Naive B cell (primary cell): ENCODE measurements around the gene CHST11. TPM values are rescaled to one million over a fixed set of nuclear protein-coding genes. Genes with fewer than 3 reads are reported as not detected.
A peak's percentile ranks its signal among the peaks of the same experiment; 100 is the strongest.

Source experiments
- ATAC-seq, 2 donors: fragments of 150-1000 bp; cut with Tn5 transposase; 2 replicates each; pipeline ENCODE4 v1.10.0; 2021; ENCODE audit warnings: low read depth in 2 of 2, mild to moderate bottlenecking in 2 of 2, moderate library complexity in 2 of 2
- DNase-seq: peaks from one replicate; pipeline ENCODE4 v3.0.0; 2022
- H3K27ac Mint-ChIP-seq, 6 donors: one replicate each; pipeline ENCODE4 v1.8.0; 2020 to 2022; ENCODE audit warnings: mild to moderate bottlenecking in 6 of 6, mixed read lengths in 6 of 6, moderate library complexity in 5 of 6, inconsistent platforms in 2 of 6
- H3K27me3 Mint-ChIP-seq, 3 donors: one replicate each; pipeline ENCODE4 v1.8.0; 2021 to 2022; ENCODE audit warnings: mixed read lengths in 3 of 3, mild to moderate bottlenecking in 1 of 3
- H3K36me3 Mint-ChIP-seq, 2 donors: one replicate each; pipeline ENCODE4 v1.8.0; 2020 to 2022; ENCODE audit warnings: mixed read lengths in 2 of 2, inconsistent platforms in 1 of 2, mild to moderate bottlenecking in 1 of 2
- H3K4me1 Mint-ChIP-seq, 3 donors: one replicate each; pipeline ENCODE4 v1.8.0; 2020 to 2022; ENCODE audit warnings: mixed read lengths in 3 of 3, inconsistent platforms in 1 of 3, mild to moderate bottlenecking in 1 of 3, moderate library complexity in 1 of 3
- H3K4me3 Mint-ChIP-seq, 8 donors: one replicate each; pipeline ENCODE4 v1.8.0; 2020 to 2022; ENCODE audit warnings: mild to moderate bottlenecking in 8 of 8, mixed read lengths in 8 of 8, moderate library complexity in 8 of 8, inconsistent platforms in 2 of 8
- H3K9me3 Mint-ChIP-seq, 7 donors: one replicate each; pipeline ENCODE4 v1.8.0; 2020 to 2022; ENCODE audit warnings: mixed read lengths in 7 of 7, mild to moderate bottlenecking in 5 of 7, inconsistent platforms in 2 of 7, moderate library complexity in 1 of 7
- polyA plus RNA-seq, 6 donors: library from polyadenylated mRNA; unstranded; fragments of 300-500 nt; fragmentation: Illumina TruSeq; gene quantifications; one replicate each; pipeline ENCODE4 v1.2.3, GENCODE V29; 2021; ENCODE audit warnings: low read depth in 6 of 6

Gene CHST11
- polyA plus RNA-seq, 6 donors from 2014 or later, result 39.8 to 63.6 (median 58.6) TPM

- ATAC-seq (no peak), DNase-seq (no peak)
- H3K4me1 Mint-ChIP-seq, result peaks cover 83 to 91% (median 90%) of the 10 kb centered on the region in 3 donors
- H3K27ac Mint-ChIP-seq, result peak overlapping the region in 4 of 6 donors; percentile 8 to 55 (median 44)
- peaks cover 0 to 12% (median 3%) of the 10 kb centered on the region in 7 donors for H3K9me3 Mint-ChIP-seq
- H3K36me3 Mint-ChIP-seq, result peaks cover 12 to 31% of the 10 kb centered on the region in 2 donors
- peak overlapping the region in 1 of 8 donors; percentile 55 for H3K4me3 Mint-ChIP-seq
- no peaks in the 10 kb centered on the region for H3K27me3 Mint-ChIP-seq
Observed at GRCh38 chr12:104534162-104534856, 77.6 kb downstream of the CHST11 start.

GRCh38 chr12:104534857-104535248 is 78.1 kb downstream of the CHST11 start:
- Mint-ChIP-seq H3K4me1 (peaks cover 79 to 89% (median 88%) of the 10 kb centered on the region in 3 donors), H3K27me3 (no peaks in the 10 kb centered on the region), H3K36me3 (peaks cover 9 to 25% of the 10 kb centered on the region in 2 donors), H3K27ac (peak overlapping the region in 3 of 6 donors; percentile 47 to 54 (median 48)), H3K9me3 (peaks cover 0 to 8% (median 0%) of the 10 kb centered on the region in 7 donors), H3K4me3 (peak overlapping the region in 1 of 8 donors; percentile 55)
- DNase-seq (no peak), ATAC-seq (no peak)

- Mint-ChIP-seq H3K9me3 (peaks cover 0 to 4% (median 0%) of the 10 kb centered on the region in 7 donors), H3K4me3 (no peak overlapping the region), H3K27ac (peak overlapping the region in 4 of 6 donors; percentile 47 to 66 (median 48)), H3K4me1 (peaks cover 76 to 89% (median 85%) of the 10 kb centered on the region in 3 donors), H3K36me3 (peaks cover 9 to 20% of the 10 kb centered on the region in 2 donors), H3K27me3 (no peaks in the 10 kb centered on the region)
- ATAC-seq, result no peak
- no peak for DNase-seq
Observed at GRCh38 chr12:104535369-104535768, 78.6 kb downstream of the CHST11 start.

GRCh38 chr12:104536841-104537240 is 80.1 kb downstream of the CHST11 start:
- ATAC-seq (peak; percentile 90 to 94), DNase-seq (peak; percentile 45)
- Mint-ChIP-seq H3K27ac (peak overlapping the region in 3 of 6 donors; percentile 28 to 59 (median 43)), H3K36me3 (peaks cover 9 to 11% of the 10 kb centered on the region in 2 donors), H3K27me3 (no peaks in the 10 kb centered on the region), H3K4me3 (peak overlapping the region in 6 of 8 donors; percentile 5 to 53 (median 14)), H3K4me1 (peaks cover 72 to 93% (median 88%) of the 10 kb centered on the region in 3 donors), H3K9me3 (peaks cover 0 to 2% (median 0%) of the 10 kb centered on the region in 7 donors)

GRCh38 chr12:104538056-104538455 is 81.3 kb downstream of the CHST11 start:
- H3K4me1 Mint-ChIP-seq, result peaks cover 68 to 88% (median 87%) of the 10 kb centered on the region in 3 donors
- ATAC-seq (no peak), DNase-seq (no peak)
- no peaks in the 10 kb centered on the region for H3K9me3 Mint-ChIP-seq
- peak overlapping the region in 3 of 6 donors; percentile 25 to 69 (median 43) for H3K27ac Mint-ChIP-seq
- H3K36me3 Mint-ChIP-seq, result peaks cover 9 to 14% of the 10 kb centered on the region in 2 donors
- H3K4me3 Mint-ChIP-seq, result peak overlapping the region in 2 of 8 donors; percentile 2
- H3K27me3 Mint-ChIP-seq, result no peaks in the 10 kb centered on the region

- peak overlapping the region in 3 of 6 donors; percentile 11 to 39 (median 14) for H3K27ac Mint-ChIP-seq
- H3K4me3 Mint-ChIP-seq, result peak overlapping the region in 1 of 8 donors; percentile 68
- H3K36me3 Mint-ChIP-seq, result peaks cover 9 to 15% of the 10 kb centered on the region in 2 donors
- peaks cover 65 to 87% (median 80%) of the 10 kb centered on the region in 3 donors for H3K4me1 Mint-ChIP-seq
- DNase-seq (no peak), ATAC-seq (no peak)
- no peaks in the 10 kb centered on the region for H3K27me3 Mint-ChIP-seq
- no peaks in the 10 kb centered on the region for H3K9me3 Mint-ChIP-seq
Observed at GRCh38 chr12:104538891-104539462, 82.2 kb downstream of the CHST11 start.

GRCh38 chr12:104544836-104545235 is 88.1 kb downstream of the CHST11 start:
- ATAC-seq (no peak), DNase-seq (no peak)
- peaks cover 0 to 8% of the 10 kb centered on the region in 2 donors for H3K36me3 Mint-ChIP-seq
- no peaks in the 10 kb centered on the region for H3K27me3 Mint-ChIP-seq
- peak overlapping the region in 1 of 8 donors; percentile 66 for H3K4me3 Mint-ChIP-seq
- peak overlapping the region in 1 of 6 donors; percentile 80 for H3K27ac Mint-ChIP-seq
- peaks cover 0 to 2% (median 0%) of the 10 kb centered on the region in 7 donors for H3K9me3 Mint-ChIP-seq
- peaks cover 54 to 91% (median 70%) of the 10 kb centered on the region in 3 donors for H3K4me1 Mint-ChIP-seq

GRCh38 chr12:104546575-104546974 is 89.8 kb downstream of the CHST11 start:
- DNase-seq (no peak), ATAC-seq (peak; percentile 52 to 59)
- Mint-ChIP-seq H3K9me3 (peaks cover 0 to 2% (median 0%) of the 10 kb centered on the region in 7 donors), H3K36me3 (peaks cover 0 to 8% of the 10 kb centered on the region in 2 donors), H3K4me3 (peak overlapping the region in 4 of 8 donors; percentile 33 to 86 (median 64)), H3K4me1 (peaks cover 55 to 91% (median 73%) of the 10 kb centered on the region in 3 donors), H3K27ac (peak overlapping the region in 4 of 6 donors; percentile 15 to 74 (median 28)), H3K27me3 (no peaks in the 10 kb centered on the region)

- H3K36me3 Mint-ChIP-seq, result peaks cover 0 to 8% of the 10 kb centered on the region in 2 donors
- ATAC-seq, result no peak
- H3K4me1 Mint-ChIP-seq, result peaks cover 61 to 95% (median 73%) of the 10 kb centered on the region in 3 donors
- H3K9me3 Mint-ChIP-seq, result peaks cover 0 to 2% (median 0%) of the 10 kb centered on the region in 7 donors
- H3K4me3 Mint-ChIP-seq, result peak overlapping the region in 5 of 8 donors; percentile 26 to 86 (median 63)
- peak overlapping the region in 4 of 6 donors; percentile 25 to 74 (median 46) for H3K27ac Mint-ChIP-seq
- no peak for DNase-seq
- no peaks in the 10 kb centered on the region for H3K27me3 Mint-ChIP-seq
Observed at GRCh38 chr12:104547235-104547634, 90.5 kb downstream of the CHST11 start.

- Mint-ChIP-seq H3K27me3 (no peaks in the 10 kb centered on the region), H3K4me3 (no peak overlapping the region), H3K4me1 (peaks cover 68 to 98% (median 88%) of the 10 kb centered on the region in 3 donors), H3K9me3 (peaks cover 3 to 12% (median 7%) of the 10 kb centered on the region in 7 donors), H3K27ac (peak overlapping the region in 5 of 6 donors; percentile 9 to 90 (median 32)), H3K36me3 (peaks cover 13 to 20% of the 10 kb centered on the region in 2 donors)
- ATAC-seq, result no peak
- no peak for DNase-seq
Observed at GRCh38 chr12:104549815-104550480, 93.2 kb downstream of the CHST11 start.

GRCh38 chr12:104551313-104551931 is 94.7 kb downstream of the CHST11 start:
- Mint-ChIP-seq H3K4me1 (peaks cover 66 to 91% (median 91%) of the 10 kb centered on the region in 3 donors), H3K27me3 (no peaks in the 10 kb centered on the region), H3K4me3 (peak overlapping the region in 3 of 8 donors; percentile 2 to 36 (median 5)), H3K36me3 (peaks cover 13 to 20% of the 10 kb centered on the region in 2 donors), H3K27ac (peak overlapping the region in 5 of 6 donors; percentile 29 to 91 (median 43)), H3K9me3 (peaks cover 3 to 12% (median 7%) of the 10 kb centered on the region in 7 donors)
- no peak for DNase-seq
- peak; percentile 20 to 50 for ATAC-seq

- Mint-ChIP-seq H3K4me3 (peak overlapping the region in 3 of 8 donors; percentile 2 to 59 (median 13)), H3K27me3 (no peaks in the 10 kb centered on the region), H3K27ac (peak overlapping the region in 4 of 6 donors; percentile 6 to 76 (median 49)), H3K9me3 (peaks cover 3 to 12% (median 6%) of the 10 kb centered on the region in 7 donors), H3K36me3 (peaks cover 13 to 20% of the 10 kb centered on the region in 2 donors), H3K4me1 (peaks cover 63 to 90% (median 89%) of the 10 kb centered on the region in 3 donors)
- DNase-seq (no peak), ATAC-seq (peak; percentile 25 to 29)
Observed at GRCh38 chr12:104553421-104553820, 96.7 kb downstream of the CHST11 start.
